GM23248 (cell line): ENCODE measurements around the gene PVALB. TPM values are rescaled to one million over a fixed set of nuclear protein-coding genes. Genes with fewer than 3 reads are reported as not detected.

Experiments used
- DNase-seq: peaks from one replicate; pipeline ENCODE4 v3.0.0-alpha.2; 2015
- H2AFZ ChIP-seq: fragments of 200-600 bp; sonication (generic); 2 replicates; pipeline ENCODE4 v1.6.1; 2016; ENCODE audit warnings: antibody characterized with exemption
- H3F3A ChIP-seq: fragments of 200-600 bp; sonication (generic); 2 replicates; pipeline ENCODE4 v1.6.1; 2016; ENCODE audit warnings: mild to moderate bottlenecking, antibody characterized with exemption, mixed run types; ENCODE audit not compliant: insufficient read depth
- H3K27ac ChIP-seq: fragments of 200-600 bp; sonication (generic); 2 replicates; pipeline ENCODE4 v1.5.1; 2016; ENCODE audit warnings: mild to moderate bottlenecking
- H3K27me3 ChIP-seq: fragments of 200-600 bp; sonication (generic); replicated peaks from 2 replicates; pipeline ENCODE4 v1.6.1; 2016; ENCODE audit warnings: mild to moderate bottlenecking; ENCODE audit not compliant: insufficient read depth
- H3K36me3 ChIP-seq: fragments of 200-600 bp; sonication (generic); 2 replicates; pipeline ENCODE4 v1.6.1; 2016; ENCODE audit warnings: low read depth, mild to moderate bottlenecking
- H3K4me1 ChIP-seq: fragments of 200-600 bp; sonication (generic); 2 replicates; pipeline ENCODE4 v1.6.1; 2016; ENCODE audit warnings: mild to moderate bottlenecking; ENCODE audit not compliant: insufficient read depth
- H3K4me2 ChIP-seq: fragments of 200-600 bp; sonication (generic); one replicate; pipeline ENCODE4 v1.6.1; 2016; ENCODE audit warnings: mild to moderate bottlenecking; ENCODE audit not compliant: unreplicated experiment
- H3K4me3 ChIP-seq: fragments of 200-600 bp; sonication (generic); 2 replicates; pipeline ENCODE4 v1.5.1; 2016; ENCODE audit warnings: mild to moderate bottlenecking
- H3K79me2 ChIP-seq: fragments of 200-600 bp; sonication (generic); 2 replicates; pipeline ENCODE4 v1.6.1; 2016; ENCODE audit warnings: mild to moderate bottlenecking; ENCODE audit not compliant: insufficient read depth
- H3K9ac ChIP-seq: fragments of 200-600 bp; sonication (generic); 2 replicates; pipeline ENCODE4 v1.6.1; 2016; ENCODE audit warnings: mild to moderate bottlenecking
- H3K9me2 ChIP-seq: fragments of 200-600 bp; sonication (generic); 2 replicates; pipeline ENCODE4 v1.6.1; 2016; ENCODE audit warnings: mixed run types, mild to moderate bottlenecking, moderate library complexity; ENCODE audit not compliant: insufficient read depth
- H3K9me3 ChIP-seq: fragments of 200-600 bp; sonication (generic); one replicate; pipeline ENCODE4 v1.6.1; 2017; ENCODE audit warnings: low read depth
- H4K20me1 ChIP-seq: fragments of 200-600 bp; sonication (generic); 2 replicates; pipeline ENCODE4 v1.6.0; 2016; ENCODE audit not compliant: insufficient read depth
- EZH2 ChIP-seq: fragments of 200-600 bp; sonication (generic); IDR thresholded peaks from 2 replicates; pipeline ENCODE4 v1.6.1; 2018; ENCODE audit warnings: antibody characterized with exemption, mild to moderate bottlenecking; ENCODE audit not compliant: insufficient read depth, poor library complexity, severe bottlenecking
- EZH2phosphoT487 ChIP-seq: fragments of 200-600 bp; sonication (generic); IDR thresholded peaks from 2 replicates; pipeline ENCODE4 v1.6.1; 2018; ENCODE audit warnings: antibody characterized with exemption, moderate library complexity, mild to moderate bottlenecking, low read depth; ENCODE audit not compliant: insufficient read depth
- WGBS, 2 experiments: methylation state at CpG; one replicate each; pipeline ENCODE4 v1.1.6; 2015 to 2017; ENCODE audit warnings: low lambda C conversion rate in 2 of 2, low coverage in 1 of 2; ENCODE audit errors: missing lambda C conversion rate in 2 of 2; 5-methylcytosine and 5-hydroxymethylcytosine counted together
- in situ Hi-C: fragments of 300-500 bp; cut with MboI; formaldehyde crosslinking; loops from 2 replicates; pipeline ENCODE4 v1.15.0; 2020
- polyA plus RNA-seq: library from polyadenylated mRNA; unstranded; fragments of >200 nt; fragmentation: Nextera tagmentation; extraction: Ambion mirVana; gene quantifications from 2 replicates; pipeline ENCODE4 v1.2.1, GENCODE V29; 2016
- total RNA-seq: library from RNA; depleted of rRNA; stranded (reverse); fragments of >200 nt; shearing (Covaris generic); gene quantifications from 2 replicates; pipeline ENCODE4 v1.2.3, GENCODE V29; 2014

The PVALB gene
- total and polyA plus RNA-seq, 2 experiments from 2014 or later: not detected

- H2AFZ ChIP-seq: no peak overlapping the region
- H3K4me1 ChIP-seq: no peaks in the 10 kb centered on the region
- H3K9ac ChIP-seq: no peak overlapping the region
- H3K79me2 ChIP-seq: no peaks in the 10 kb centered on the region
- no peaks in the 10 kb centered on the region for H3K36me3 ChIP-seq
- H3K27ac ChIP-seq: no peak overlapping the region
- H3K4me3 ChIP-seq: no peak overlapping the region
- no peak overlapping the region for H3K4me2 ChIP-seq
- H3K9me3 ChIP-seq: no peaks in the 10 kb centered on the region
- WGBS, 2 experiments: 48 to 51% methylated on average over 10 of the region's 10 CpGs
- H3K9me2 ChIP-seq: no peaks in the 10 kb centered on the region
- no peak for DNase-seq
- peaks cover 80% of the 10 kb centered on the region for H3K27me3 ChIP-seq
- TF ChIP-seq EZH2 (no peak), EZH2phosphoT487 (no peak)
- H4K20me1 ChIP-seq: no peaks in the 10 kb centered on the region
- in situ Hi-C loops: no loop called here
- no peaks in the 10 kb centered on the region for H3F3A ChIP-seq
Measured at GRCh38 chr22:36814801-36815200, 2.0 kb downstream of the PVALB start.

GRCh38 chr22:36811094-36811800 is 5.6 kb downstream of the PVALB start:
- 35 to 39% methylated on average over 3 of the region's 3 CpGs for WGBS, 2 experiments
- H3K27ac ChIP-seq: no peak overlapping the region
- no peaks in the 10 kb centered on the region for H3K79me2 ChIP-seq
- in situ Hi-C loops: no loop called here
- H3K4me3 ChIP-seq: no peak overlapping the region
- no peaks in the 10 kb centered on the region for H3F3A ChIP-seq
- TF ChIP-seq EZH2phosphoT487 (no peak), EZH2 (no peak)
- H4K20me1 ChIP-seq: no peaks in the 10 kb centered on the region
- H2AFZ ChIP-seq: no peak overlapping the region
- DNase-seq: no peak
- H3K36me3 ChIP-seq: no peaks in the 10 kb centered on the region
- H3K9me2 ChIP-seq: no peaks in the 10 kb centered on the region
- peaks cover 79% of the 10 kb centered on the region for H3K27me3 ChIP-seq
- H3K9me3 ChIP-seq: no peaks in the 10 kb centered on the region
- H3K4me1 ChIP-seq: no peaks in the 10 kb centered on the region
- H3K9ac ChIP-seq: no peak overlapping the region
- H3K4me2 ChIP-seq: no peak overlapping the region

GRCh38 chr22:36809351-36809750 is 7.5 kb downstream of the PVALB start:
- Histone ChIP-seq H3K9me3 (no peaks in the 10 kb centered on the region), H3K9me2 (no peaks in the 10 kb centered on the region), H4K20me1 (no peaks in the 10 kb centered on the region), H3K4me1 (no peaks in the 10 kb centered on the region), H3K4me3 (no peak overlapping the region), H2AFZ (no peak overlapping the region), H3K4me2 (no peak overlapping the region), H3K36me3 (no peaks in the 10 kb centered on the region), H3K9ac (no peak overlapping the region), H3K79me2 (no peaks in the 10 kb centered on the region), H3K27me3 (peaks cover 79% of the 10 kb centered on the region), H3K27ac (no peak overlapping the region), H3F3A (no peaks in the 10 kb centered on the region)
- no peak for DNase-seq
- WGBS, 2 experiments: 32 to 35% methylated on average over 6 of the region's 6 CpGs
- no peak for TF ChIP-seq EZH2phosphoT487
- in situ Hi-C loops: no loop called here

GRCh38 chr22:36808721-36809344 is 8.0 kb downstream of the PVALB start:
- TF ChIP-seq EZH2 (no peak), EZH2phosphoT487 (no peak)

GRCh38 chr22:36807627-36808026 is 9.2 kb downstream of the PVALB start:
- Histone ChIP-seq H2AFZ (no peak overlapping the region), H3K36me3 (no peaks in the 10 kb centered on the region), H3K4me1 (no peaks in the 10 kb centered on the region), H3F3A (no peaks in the 10 kb centered on the region), H3K4me2 (no peak overlapping the region), H3K9me3 (no peaks in the 10 kb centered on the region), H3K27me3 (peaks cover 65% of the 10 kb centered on the region), H4K20me1 (no peaks in the 10 kb centered on the region), H3K9me2 (no peaks in the 10 kb centered on the region), H3K9ac (no peak overlapping the region), H3K4me3 (no peak overlapping the region), H3K27ac (no peak overlapping the region), H3K79me2 (no peaks in the 10 kb centered on the region)
- TF ChIP-seq EZH2 (no peak), EZH2phosphoT487 (no peak)
- in situ Hi-C loops: no loop called here
- 52 to 58% methylated on average over 7 of the region's 7 CpGs for WGBS, 2 experiments
- no peak for DNase-seq

More at GRCh38 chr22:36808721-36809344, 8.0 kb downstream of the PVALB start:
- in situ Hi-C loops: no loop called here
- Histone ChIP-seq H3K79me2 (no peaks in the 10 kb centered on the region), H3F3A (no peaks in the 10 kb centered on the region), H3K9me3 (no peaks in the 10 kb centered on the region), H3K4me3 (no peak overlapping the region), H3K9ac (no peak overlapping the region), H3K9me2 (no peaks in the 10 kb centered on the region), H2AFZ (no peak overlapping the region), H3K27me3 (peaks cover 76% of the 10 kb centered on the region), H3K27ac (no peak overlapping the region), H4K20me1 (no peaks in the 10 kb centered on the region), H3K36me3 (no peaks in the 10 kb centered on the region), H3K4me1 (no peaks in the 10 kb centered on the region), H3K4me2 (no peak overlapping the region)
- 38 to 43% methylated on average over 1 of the region's 1 CpG for WGBS, 2 experiments
- no peak for DNase-seq
